ENCODE results near the gene NHERF1.

Gene NHERF1

GRCh38 chr17:74754832-74755231 is 6.4 kb downstream of the NHERF1 start:
- FAIRE-seq: no peak
- no peak for TF ChIP-seq POLR2A (IDR thresholded peaks at IDR 0.05; ENCODE audit: low read depth, low read length)
- TF ChIP-seq POLR2AphosphoS5 (IDR thresholded peaks at IDR 0.05; ENCODE audit: low read depth, low read length): no peak
- no peak for TF ChIP-seq TAF1 (IDR thresholded peaks at IDR 0.05; ENCODE audit: borderline replicate concordance, low read depth, low read length)
- DNase-seq (ENCODE audit: insufficient read length): no peak

- TF ChIP-seq POLR2A (IDR thresholded peaks at IDR 0.05; ENCODE audit: low read depth, low read length) (no peak), TAF1 (IDR thresholded peaks at IDR 0.05; ENCODE audit: borderline replicate concordance, low read depth, low read length) (no peak), POLR2AphosphoS5 (IDR thresholded peaks at IDR 0.05; ENCODE audit: low read depth, low read length) (no peak)
Measured at GRCh38 chr17:74755533-74755932, 7.1 kb downstream of the NHERF1 start.

GRCh38 chr17:74756891-74757290 is 8.5 kb downstream of the NHERF1 start:
- TF ChIP-seq POLR2AphosphoS5 (IDR thresholded peaks at IDR 0.05; ENCODE audit: low read depth, low read length): no peak
- DNase-seq (ENCODE audit: insufficient read length) (no peak), FAIRE-seq (no peak)

More at GRCh38 chr17:74755533-74755932, 7.1 kb downstream of the NHERF1 start:
- DNase-seq (ENCODE audit: insufficient read length) (no peak), FAIRE-seq (no peak)

- TF ChIP-seq POLR2AphosphoS5 (IDR thresholded peaks at IDR 0.05; ENCODE audit: low read depth, low read length): no peak
- no peak for TF ChIP-seq POLR2A (IDR thresholded peaks at IDR 0.05; ENCODE audit: low read depth, low read length)
- no peak for TF ChIP-seq TAF1 (IDR thresholded peaks at IDR 0.05; ENCODE audit: borderline replicate concordance, low read depth, low read length)
- FAIRE-seq: no peak
- no peak for DNase-seq (ENCODE audit: insufficient read length)
Measured at GRCh38 chr17:74757502-74757901, 9.1 kb downstream of the NHERF1 start.

GRCh38 chr17:74757931-74758847 is 9.8 kb downstream of the NHERF1 start:
- TF ChIP-seq POLR2A (IDR thresholded peaks at IDR 0.05; ENCODE audit: low read depth, low read length) (no peak), TAF1 (IDR thresholded peaks at IDR 0.05; ENCODE audit: borderline replicate concordance, low read depth, low read length) (no peak), POLR2AphosphoS5 (IDR thresholded peaks at IDR 0.05; ENCODE audit: low read depth, low read length) (no peak)
- DNase-seq (ENCODE audit: insufficient read length): no peak
- FAIRE-seq: peak; percentile 44

- TF ChIP-seq POLR2AphosphoS5 (IDR thresholded peaks at IDR 0.05; ENCODE audit: low read depth, low read length) (no peak), POLR2A (IDR thresholded peaks at IDR 0.05; ENCODE audit: low read depth, low read length) (no peak), TAF1 (IDR thresholded peaks at IDR 0.05; ENCODE audit: borderline replicate concordance, low read depth, low read length) (no peak)
- no peak for DNase-seq (ENCODE audit: insufficient read length)
- no peak for FAIRE-seq
Measured at GRCh38 chr17:74758848-74759168, 10.4 kb downstream of the NHERF1 start.

- DNase-seq (ENCODE audit: insufficient read length): peak; percentile 73
- peak; percentile 89 for FAIRE-seq
- TF ChIP-seq TAF1 (IDR thresholded peaks at IDR 0.05; ENCODE audit: borderline replicate concordance, low read depth, low read length): no peak
- no peak for TF ChIP-seq POLR2A (IDR thresholded peaks at IDR 0.05; ENCODE audit: low read depth, low read length)
- TF ChIP-seq POLR2AphosphoS5 (IDR thresholded peaks at IDR 0.05; ENCODE audit: low read depth, low read length): no peak
Measured at GRCh38 chr17:74759243-74759801, 10.9 kb downstream of the NHERF1 start.

GRCh38 chr17:74759941-74760340 is 11.5 kb downstream of the NHERF1 start:
- DNase-seq (ENCODE audit: insufficient read length) (no peak), FAIRE-seq (no peak)
- no peak for TF ChIP-seq TAF1 (IDR thresholded peaks at IDR 0.05; ENCODE audit: borderline replicate concordance, low read depth, low read length)
- no peak for TF ChIP-seq POLR2A (IDR thresholded peaks at IDR 0.05; ENCODE audit: low read depth, low read length)
- TF ChIP-seq POLR2AphosphoS5 (IDR thresholded peaks at IDR 0.05; ENCODE audit: low read depth, low read length): no peak

- FAIRE-seq: no peak
- no peak for DNase-seq (ENCODE audit: insufficient read length)
Measured at GRCh38 chr17:74760404-74761105, 12.1 kb downstream of the NHERF1 start.

GRCh38 chr17:74761419-74761818 is 13.0 kb downstream of the NHERF1 start:
- no peak for DNase-seq (ENCODE audit: insufficient read length)
- TF ChIP-seq TAF1 (IDR thresholded peaks at IDR 0.05; ENCODE audit: borderline replicate concordance, low read depth, low read length) (no peak), POLR2AphosphoS5 (IDR thresholded peaks at IDR 0.05; ENCODE audit: low read depth, low read length) (no peak), POLR2A (IDR thresholded peaks at IDR 0.05; ENCODE audit: low read depth, low read length) (no peak)
- no peak for FAIRE-seq

More at GRCh38 chr17:74760404-74761105, 12.1 kb downstream of the NHERF1 start:
- TF ChIP-seq POLR2AphosphoS5 (IDR thresholded peaks at IDR 0.05; ENCODE audit: low read depth, low read length) (no peak), TAF1 (IDR thresholded peaks at IDR 0.05; ENCODE audit: borderline replicate concordance, low read depth, low read length) (no peak), POLR2A (IDR thresholded peaks at IDR 0.05; ENCODE audit: low read depth, low read length) (no peak)

GRCh38 chr17:74761931-74762330 is 13.5 kb downstream of the NHERF1 start:
- TF ChIP-seq POLR2A (IDR thresholded peaks at IDR 0.05; ENCODE audit: low read depth, low read length) (no peak), POLR2AphosphoS5 (IDR thresholded peaks at IDR 0.05; ENCODE audit: low read depth, low read length) (no peak)
- no peak for FAIRE-seq
- DNase-seq (ENCODE audit: insufficient read length): no peak

Data from GM12892 (cell line).